IPS DF 4.7 (cell line): ENCODE measurements around the gene DCHS2.
"Not testable (repeated sequence)": the region's sequence is repeated elsewhere in the genome, so short reads cannot be mapped to it uniquely, and the experiment has no call there.

ENCODE experiments used
- DNase-seq: peaks from one replicate; pipeline ENCODE4 v3.0.0-alpha.2; 2013; ENCODE audit warnings: low spot score; ENCODE audit errors: extremely low read depth

The DCHS2 gene

GRCh38 chr4:154230091-154230490 lies 261.5 kb downstream of the DCHS2 start:
- DNase-seq, result no peak

DNA sequence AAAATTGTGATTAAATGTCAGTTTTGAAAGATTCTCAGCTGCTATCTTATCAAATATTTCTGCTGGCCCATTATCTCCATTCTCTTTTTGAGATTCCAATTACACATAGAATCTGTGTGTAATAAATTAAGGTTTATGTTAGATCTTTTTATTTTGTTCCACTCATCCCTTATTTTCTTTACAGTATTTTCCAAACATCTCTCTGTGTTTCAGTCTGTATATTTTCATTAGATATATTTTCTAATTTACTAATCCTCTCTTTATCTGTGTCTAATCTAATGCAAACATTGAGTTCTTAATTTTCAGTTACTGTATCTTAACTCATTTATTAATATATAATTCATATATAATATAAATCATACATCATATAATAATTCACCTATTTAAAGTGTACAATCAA lies 268.7 kb downstream of the DCHS2 start:
- no peak for DNase-seq

- DNase-seq, result no peak
Measured at GRCh38 chr4:154218051-154218450, 273.5 kb downstream of the DCHS2 start.

DNA sequence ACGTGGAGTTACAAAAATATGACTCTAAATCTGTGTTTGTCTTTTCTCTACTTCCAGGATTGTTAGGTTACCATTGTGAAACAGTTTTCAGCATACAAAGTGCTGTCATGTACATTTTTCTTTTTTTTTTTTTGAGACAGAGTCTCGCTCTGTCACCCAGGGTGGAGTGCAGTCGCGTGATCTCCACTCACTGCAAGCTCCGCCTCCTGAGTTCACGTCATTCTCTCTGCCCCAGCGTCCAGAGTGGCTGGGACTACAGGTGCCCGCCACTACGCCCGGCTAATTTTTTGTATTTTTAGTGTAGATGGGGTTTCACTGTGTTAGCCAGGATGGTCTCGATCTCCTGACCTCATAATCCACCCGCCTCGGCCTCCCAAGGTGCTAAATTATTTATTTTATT lies 274.2 kb downstream of the DCHS2 start:
- not testable (repeated sequence) for DNase-seq

DNA sequence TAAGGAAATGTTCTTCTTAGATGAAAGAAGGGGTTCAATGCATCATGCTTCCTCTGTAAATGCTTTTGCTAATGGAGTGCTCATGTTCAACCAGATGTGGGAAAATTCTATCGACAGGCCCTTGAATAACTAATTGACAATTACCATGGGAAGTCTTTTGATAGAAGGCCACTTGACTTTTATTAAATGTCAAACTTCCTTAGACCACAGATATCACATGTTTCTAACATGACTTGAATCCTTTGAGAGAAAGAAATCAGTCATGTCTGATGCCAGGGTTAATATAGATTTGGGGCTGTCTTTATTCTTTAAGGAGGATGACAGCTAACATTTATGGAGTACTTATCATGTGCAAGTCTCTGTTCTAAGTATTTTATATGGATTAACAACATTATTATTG lies 280.1 kb downstream of the DCHS2 start:
- no peak for DNase-seq

DNA sequence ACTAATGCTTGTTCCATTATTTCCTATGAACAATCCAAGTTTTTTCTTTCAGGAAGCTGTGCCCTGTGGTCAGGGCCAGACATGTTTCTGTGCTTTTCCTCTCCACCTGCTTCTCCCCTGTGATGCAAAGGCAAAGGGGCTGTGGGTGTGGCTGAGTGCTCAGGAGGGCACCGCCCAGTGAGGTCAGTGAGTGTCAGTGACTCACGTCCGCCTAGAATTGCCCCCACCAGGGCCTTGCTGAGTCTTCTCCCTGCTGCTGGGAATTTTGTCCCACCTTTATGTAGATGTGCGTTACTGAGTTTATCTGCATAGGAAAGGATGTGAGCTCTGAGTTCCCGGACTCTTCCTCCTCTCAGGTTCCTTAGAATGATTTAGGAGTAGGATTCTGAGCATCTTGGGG lies 283.2 kb downstream of the DCHS2 start:
- DNase-seq, result peak; percentile 22

GRCh38 chr4:154205471-154205870 lies 286.1 kb downstream of the DCHS2 start:
- DNase-seq, result no peak

DNA sequence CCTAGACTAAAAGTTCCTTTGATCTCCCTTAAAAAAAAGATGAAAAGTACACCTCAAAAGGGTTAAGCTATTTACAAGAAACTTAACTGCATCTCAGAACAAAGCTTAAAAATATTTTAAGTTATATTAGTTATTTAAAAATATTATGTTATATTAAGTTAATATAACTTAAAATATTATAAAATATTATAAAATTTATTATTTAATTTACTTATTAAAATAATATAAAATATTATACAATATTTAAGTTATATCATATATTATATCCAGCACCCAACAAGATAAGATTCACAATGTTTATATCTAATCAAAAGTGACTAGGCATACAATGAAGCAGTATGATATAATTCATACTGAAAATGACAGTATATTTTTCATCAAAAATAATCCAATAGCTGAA lies 296.9 kb downstream of the DCHS2 start:
- DNase-seq, result no peak

- DNase-seq, result no peak
Measured at GRCh38 chr4:154192585-154192984, 299.0 kb downstream of the DCHS2 start.

GRCh38 chr4:154189346-154189745 lies 302.3 kb downstream of the DCHS2 start:
- DNase-seq, result no peak

DNA sequence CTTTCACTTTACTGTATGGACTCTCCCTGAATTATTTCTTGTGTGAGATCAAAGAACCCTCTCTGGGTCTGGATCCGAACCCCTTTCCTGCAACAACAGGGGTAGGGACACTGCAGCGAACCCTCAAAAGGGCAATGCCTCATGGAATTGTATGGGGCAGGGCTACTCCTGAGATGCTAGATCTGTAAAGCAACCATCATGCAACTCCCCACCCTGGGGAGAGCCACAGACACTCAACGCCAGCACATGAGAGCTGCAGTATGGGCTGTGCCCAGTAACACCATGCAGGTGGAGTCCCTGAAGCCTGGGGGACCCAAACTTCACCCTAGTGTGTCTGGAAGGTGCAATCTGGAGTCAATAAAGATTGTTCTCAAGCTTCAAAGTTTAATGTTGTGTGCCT lies 304.7 kb downstream of the DCHS2 start:
- no peak for DNase-seq

DNA sequence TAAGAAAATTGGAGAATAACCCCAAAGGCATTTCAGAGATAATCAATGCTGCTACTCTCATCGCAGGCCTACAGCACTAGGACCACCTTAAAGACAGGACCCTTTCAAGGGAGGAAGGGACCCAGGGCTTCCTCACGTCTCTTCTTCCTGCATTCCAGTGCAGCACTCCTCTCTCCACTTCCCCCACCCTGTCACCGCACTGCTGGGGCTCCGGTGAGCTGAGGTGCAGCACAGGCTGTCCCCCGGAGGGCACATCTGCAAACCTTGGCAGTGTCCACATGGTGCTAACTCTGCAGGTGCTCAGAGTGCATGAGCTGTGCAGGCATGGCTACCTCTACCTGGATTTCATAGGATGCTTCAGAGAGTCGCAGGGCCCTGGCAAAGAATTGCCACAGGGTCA lies 305.6 kb downstream of the DCHS2 start:
- DNase-seq, result no peak

DNA sequence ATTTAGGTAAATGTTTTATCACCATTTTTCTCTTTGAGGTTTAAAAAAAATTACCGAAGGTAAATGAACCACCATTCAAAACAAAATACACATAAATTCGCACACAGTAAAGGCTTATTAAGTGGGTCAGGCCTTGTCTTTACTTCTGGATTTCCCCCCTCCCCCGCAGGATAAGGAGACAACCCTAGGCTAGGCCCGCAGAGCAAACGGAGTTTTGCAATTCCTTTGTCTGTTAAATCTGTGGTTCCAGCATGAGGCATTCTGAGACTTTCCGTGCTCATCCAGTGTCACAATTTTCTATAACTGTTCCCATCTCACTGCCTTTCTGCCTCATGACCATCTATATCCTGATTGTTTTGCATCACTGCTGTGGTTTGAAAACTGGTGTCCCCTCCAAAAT lies 307.4 kb downstream of the DCHS2 start:
- DNase-seq, result no peak

GRCh38 chr4:154183264-154183663 lies 308.3 kb downstream of the DCHS2 start:
- no peak for DNase-seq
